ENCODE measurements around the gene REX1BD.

The REX1BD gene

GRCh38 chr19:18603958-18604819 lies 15.6 kb downstream of the REX1BD start:
- DNase-seq, result no peak

- DNase-seq, result no peak
Measured at GRCh38 chr19:18604820-18605159, 16.2 kb downstream of the REX1BD start.

- no peak for DNase-seq
Measured at GRCh38 chr19:18605196-18605545, 16.6 kb downstream of the REX1BD start.

GRCh38 chr19:18605546-18606280 lies 17.1 kb downstream of the REX1BD start:
- no peak for DNase-seq

- no peak for DNase-seq
Measured at GRCh38 chr19:18606281-18607225, 18.0 kb downstream of the REX1BD start, which contains the start of gene CRLF1. Gene CRLF1 (minus strand): TSS chr19:18606799. CDS start chr19:18606656, 143 bp downstream.

GRCh38 chr19:18607226-18608101 lies 18.9 kb downstream of the REX1BD start:
- peak in 1 of 2 experiments; percentile 57 for DNase-seq

- no peak for DNase-seq
Measured at GRCh38 chr19:18608102-18608804, 19.7 kb downstream of the REX1BD start.

GRCh38 chr19:18608805-18609716 lies 20.5 kb downstream of the REX1BD start:
- no peak for DNase-seq

- no peak for DNase-seq
Measured at GRCh38 chr19:18609717-18610051, 21.1 kb downstream of the REX1BD start.

GRCh38 chr19:18610245-18610555 lies 21.6 kb downstream of the REX1BD start:
- DNase-seq, result no peak

- no peak for DNase-seq
Measured at GRCh38 chr19:18610556-18611326, 22.1 kb downstream of the REX1BD start.

- DNase-seq, result peak in 1 of 2 experiments; percentile 48
Measured at GRCh38 chr19:18611327-18612050, 22.9 kb downstream of the REX1BD start.

- no peak for DNase-seq
Measured at GRCh38 chr19:18612051-18612771, 23.6 kb downstream of the REX1BD start.

GRCh38 chr19:18612772-18613588 lies 24.4 kb downstream of the REX1BD start, which contains the start of gene TMEM59L:
Gene TMEM59L (plus strand): TSS chr19:18612870. CDS start chr19:18612959, 89 bp downstream.
- peak; percentile 31 to 50 for DNase-seq

GRCh38 chr19:18613589-18614234 lies 25.1 kb downstream of the REX1BD start:
- DNase-seq, result no peak

- DNase-seq, result no peak
Measured at GRCh38 chr19:18616023-18616422, 27.4 kb downstream of the REX1BD start.

- no peak for DNase-seq
Measured at GRCh38 chr19:18617562-18617961, 29.0 kb downstream of the REX1BD start.

Measured in stimulated activated CD4-positive, alpha-beta T cell treated with anti-CD3 and anti-CD28 coated beads, Interleukin-4, amount 100 ng/mL, for 4 hours (primary cell).